ENCODE measurements around the gene HOXB7. TPM values are rescaled to one million over a fixed set of nuclear protein-coding genes. Genes with fewer than 3 reads are reported as not detected.

Gene HOXB7
- total and polyA plus RNA-seq, 10 of the 15 experiments (the other 5 are each of a cell fraction or from before 2014, with no cell fraction given), result 2.8 to 7.4 (median 4.2) TPM

GRCh38 chr17:48634493-48635208 lies 23.8 kb upstream of the HOXB7 start (continued):
- TF ChIP-seq ZZZ3 (IDR thresholded peaks at IDR 0.05; ENCODE audit: control insufficient read depth, insufficient read length, low read depth) (no peak), ZNF24 (IDR thresholded peaks at IDR 0.05) (no peak), IKZF2 (IDR thresholded peaks at IDR 0.05) (no peak), YBX1 (IDR thresholded peaks at IDR 0.05) (no peak)

- Histone ChIP-seq H3K4me1 (ENCODE audit: control insufficient read depth, insufficient read depth, low read length) (peaks cover 17% of the 10 kb centered on the region), H3K27ac (ENCODE audit: control insufficient read depth, insufficient read depth) (no peak overlapping the region), H3K79me2 (ENCODE audit: control insufficient read depth, insufficient read depth, low read length) (no peaks in the 10 kb centered on the region), H3K9ac (ENCODE audit: control insufficient read depth, insufficient read depth, low read length) (no peak overlapping the region), H3K36me3 (ENCODE audit: control insufficient read depth in 2 of 2, insufficient read depth in 2 of 2, low read length in 1 of 2) (no peaks in the 10 kb centered on the region; a peak in 1 of 4 replicates), H3K4me3 (no peak overlapping the region), H3K27me3 (replicated peaks in 1 of 2; ENCODE audit: control insufficient read depth in 2 of 2, insufficient read depth in 2 of 2, low read length in 1 of 2) (peaks cover 7 to 11% of the 10 kb centered on the region in 2 experiments), H3K4me2 (ENCODE audit: control insufficient read depth, insufficient read depth) (no peak overlapping the region; the same call in 1 of the 2 replicates), H2AFZ (ENCODE audit: control insufficient read depth, low read depth, low read length) (no peak overlapping the region), H3K9me3 (replicated peaks; ENCODE audit: control insufficient read depth, insufficient read depth, low read length) (no peaks in the 10 kb centered on the region), H4K20me1 (ENCODE audit: control insufficient read depth, insufficient read depth) (no peaks in the 10 kb centered on the region)
- ATAC-seq, result no peak
- 64% methylated on average over 19 of the region's 35 CpGs for WGBS (ENCODE audit: insufficient coverage, insufficient replicate concordance, low lambda C conversion rate, missing lambda C conversion rate)
- in situ Hi-C loops (cut with MboI), result no loop called here
- ChIA-PET RAD21 (ENCODE audit: unreplicated experiment) (no interaction called here), POLR2A (no interaction called here), SMC1A (ENCODE audit: uncharacterized antibody, unreplicated experiment) (interaction anchor here (1.3 to 1.4 kb wide), 2 partner anchors 22 to 246 kb away, joined by 3 to 4 read pairs; no protein-coding TSS in a partner anchor), CTCF (interaction anchor here (1.0 to 1.3 kb wide), 2 partner anchors 11 to 46 kb away, joined by 3 to 4 read pairs; no protein-coding TSS in a partner anchor)
- BruUV-seq (replicated peaks), result no TSS peak
- no peak for DNase-seq (ENCODE audit: low read depth, low spot score)
- intact Hi-C loops (cut with micrococcal nuclease; ENCODE audit: unreplicated experiment), result no loop called here
- no peak for FAIRE-seq
- no peak for TF ChIP-seq ZNF384 (IDR thresholded peaks at IDR 0.05; ENCODE audit: borderline replicate concordance, low read depth, low read length)
Measured at GRCh38 chr17:48633266-48633677, 22.5 kb upstream of the HOXB7 start.

Measured in GM12878 (cell line).